Parathyroid adenoma (tissue), 2 donors: ENCODE measurements around the gene EXOSC5.
"Not testable (repeated sequence)": the region's sequence is repeated elsewhere in the genome, so short reads cannot be mapped to it uniquely, and the experiment has no call there.

ENCODE experiments used
- H2AFZ ChIP-seq: fragments of 300-600 bp; sonication (generic); one replicate; pipeline ENCODE4 v1.7.0; 2017; ENCODE audit warnings: antibody characterized with exemption, mild to moderate bottlenecking
- H3K27ac ChIP-seq: fragments of 300-600 bp; sonication (generic); one replicate; pipeline ENCODE4 v1.7.0; 2017
- H3K27me3 ChIP-seq: fragments of 300-600 bp; sonication (generic); one replicate; pipeline ENCODE4 v1.7.0; 2017; ENCODE audit warnings: low read length; ENCODE audit not compliant: control insufficient read depth, insufficient read depth
- H3K36me3 ChIP-seq: fragments of 300-600 bp; sonication (generic); one replicate; pipeline ENCODE4 v1.7.0; 2017; ENCODE audit warnings: low read length; ENCODE audit not compliant: control insufficient read depth, insufficient read depth
- H3K4me1 ChIP-seq: fragments of 300-600 bp; sonication (generic); one replicate; pipeline ENCODE4 v1.7.0; 2017; ENCODE audit warnings: control low read depth
- H3K4me2 ChIP-seq: fragments of 300-600 bp; sonication (generic); one replicate; pipeline ENCODE4 v1.7.0; 2017; ENCODE audit warnings: low read length
- H3K4me3 ChIP-seq: fragments of 300-600 bp; sonication (generic); one replicate; pipeline ENCODE4 v1.7.0; 2017; ENCODE audit warnings: low read depth, low read length
- H3K79me2 ChIP-seq: fragments of 300-600 bp; sonication (generic); one replicate; pipeline ENCODE4 v1.7.0; 2017; ENCODE audit warnings: control low read depth
- H3K9ac ChIP-seq: fragments of 300-600 bp; sonication (generic); one replicate; pipeline ENCODE4 v1.7.0; 2017; ENCODE audit warnings: mild to moderate bottlenecking
- H3K9me3 ChIP-seq: fragments of 300-600 bp; sonication (generic); one replicate; pipeline ENCODE4 v1.7.0; 2017; ENCODE audit warnings: low read length; ENCODE audit not compliant: control insufficient read depth
- TF ChIP-seq, protein P1 (sequence below): fragments of 300-600 bp; sonication (generic); IDR thresholded peaks from one replicate; pipeline ENCODE4 v1.7.0; 2017; ENCODE audit warnings: antibody characterized with exemption, mild to moderate bottlenecking
- donor health status: primary hyperparathyroidism.

EXOSC5 gene

DNA sequence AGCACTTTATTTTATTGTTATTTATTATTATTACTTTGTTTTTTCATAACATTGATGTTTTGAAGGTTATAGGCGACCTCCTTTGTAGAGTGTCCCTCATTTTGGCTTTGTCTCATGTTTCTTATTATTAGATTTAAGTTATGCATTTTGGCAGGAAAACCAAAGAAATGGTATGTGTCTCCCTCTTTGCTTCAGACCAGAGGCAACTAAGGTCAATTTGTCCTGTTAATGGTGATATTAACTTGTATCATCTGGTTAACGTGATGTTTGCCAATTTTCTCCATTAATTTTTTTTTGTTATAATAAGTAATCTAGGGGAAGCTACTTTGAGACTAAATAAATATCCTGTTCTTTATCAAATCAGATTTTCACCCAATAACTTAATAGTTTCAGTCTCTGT is 24.7 kb downstream of the EXOSC5 start:
- Histone ChIP-seq H3K4me1 (peaks cover 10% of the 10 kb centered on the region), H3K27ac (no peak overlapping the region), H3K27me3 (no peaks in the 10 kb centered on the region), H2AFZ (no peak overlapping the region), H3K79me2 (peaks cover 17% of the 10 kb centered on the region), H3K9ac (no peak overlapping the region), H3K4me2 (no peak overlapping the region), H3K36me3 (no peaks in the 10 kb centered on the region), H3K9me3 (no peaks in the 10 kb centered on the region), H3K4me3 (no peak overlapping the region)
- TF ChIP-seq, protein P1, sequence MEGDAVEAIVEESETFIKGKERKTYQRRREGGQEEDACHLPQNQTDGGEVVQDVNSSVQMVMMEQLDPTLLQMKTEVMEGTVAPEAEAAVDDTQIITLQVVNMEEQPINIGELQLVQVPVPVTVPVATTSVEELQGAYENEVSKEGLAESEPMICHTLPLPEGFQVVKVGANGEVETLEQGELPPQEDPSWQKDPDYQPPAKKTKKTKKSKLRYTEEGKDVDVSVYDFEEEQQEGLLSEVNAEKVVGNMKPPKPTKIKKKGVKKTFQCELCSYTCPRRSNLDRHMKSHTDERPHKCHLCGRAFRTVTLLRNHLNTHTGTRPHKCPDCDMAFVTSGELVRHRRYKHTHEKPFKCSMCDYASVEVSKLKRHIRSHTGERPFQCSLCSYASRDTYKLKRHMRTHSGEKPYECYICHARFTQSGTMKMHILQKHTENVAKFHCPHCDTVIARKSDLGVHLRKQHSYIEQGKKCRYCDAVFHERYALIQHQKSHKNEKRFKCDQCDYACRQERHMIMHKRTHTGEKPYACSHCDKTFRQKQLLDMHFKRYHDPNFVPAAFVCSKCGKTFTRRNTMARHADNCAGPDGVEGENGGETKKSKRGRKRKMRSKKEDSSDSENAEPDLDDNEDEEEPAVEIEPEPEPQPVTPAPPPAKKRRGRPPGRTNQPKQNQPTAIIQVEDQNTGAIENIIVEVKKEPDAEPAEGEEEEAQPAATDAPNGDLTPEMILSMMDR: no peak

DNA sequence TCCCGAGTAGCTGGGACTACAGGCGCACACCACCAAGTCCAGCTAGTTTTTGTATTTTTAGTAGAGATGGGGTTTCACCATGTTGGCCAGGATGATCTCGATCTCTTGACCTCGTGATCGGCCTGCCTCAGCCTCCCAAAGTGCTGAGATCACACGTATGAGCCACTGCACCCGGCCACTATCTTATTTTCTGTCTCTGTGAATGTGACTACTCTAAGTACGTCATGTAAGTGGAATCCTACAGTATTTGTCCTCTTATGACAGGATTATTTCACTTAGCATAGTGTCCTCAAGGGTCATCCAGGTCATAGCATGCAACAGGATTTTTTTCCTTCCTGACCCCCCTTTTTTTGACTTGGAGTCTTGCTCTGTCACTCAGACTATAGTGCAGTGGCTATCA is 25.6 kb downstream of the EXOSC5 start:
- Histone ChIP-seq H3K4me2 (no peak overlapping the region), H3K79me2 (peaks cover 24% of the 10 kb centered on the region), H3K27me3 (no peaks in the 10 kb centered on the region), H3K4me3 (no peak overlapping the region), H3K27ac (no peak overlapping the region), H3K9me3 (no peaks in the 10 kb centered on the region), H3K4me1 (peaks cover 6% of the 10 kb centered on the region), H3K36me3 (no peaks in the 10 kb centered on the region), H3K9ac (no peak overlapping the region), H2AFZ (no peak overlapping the region)
- TF ChIP-seq, protein P1: no peak

DNA sequence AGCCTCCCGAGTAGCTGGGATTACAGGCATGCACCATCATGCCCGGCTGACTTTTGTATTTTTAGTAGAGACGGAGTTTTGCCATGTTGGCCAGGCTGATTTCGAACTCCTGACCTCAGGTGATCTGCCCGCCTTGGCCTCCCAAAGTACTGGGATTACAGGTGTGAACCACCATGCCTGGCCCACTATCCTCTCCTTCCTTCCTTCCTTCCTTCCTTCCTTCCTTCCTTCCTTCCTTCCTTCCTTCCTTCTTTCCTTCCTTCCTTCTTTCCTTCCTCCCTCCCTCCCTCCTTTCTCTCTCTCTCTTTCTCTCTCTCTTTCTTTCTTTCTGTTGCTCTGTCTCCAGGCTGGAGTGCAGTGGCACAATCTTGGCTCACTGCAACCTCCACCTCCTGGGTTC is 26.0 kb downstream of the EXOSC5 start:
- H3K4me2 ChIP-seq, H3K4me1 ChIP-seq, H3K36me3 ChIP-seq, H3K27ac ChIP-seq, H3K9ac ChIP-seq, H3K9me3 ChIP-seq, H3K27me3 ChIP-seq, H3K4me3 ChIP-seq, H2AFZ ChIP-seq: not testable (repeated sequence)
- H3K79me2 ChIP-seq: peaks cover 28% of the 10 kb centered on the region

DNA sequence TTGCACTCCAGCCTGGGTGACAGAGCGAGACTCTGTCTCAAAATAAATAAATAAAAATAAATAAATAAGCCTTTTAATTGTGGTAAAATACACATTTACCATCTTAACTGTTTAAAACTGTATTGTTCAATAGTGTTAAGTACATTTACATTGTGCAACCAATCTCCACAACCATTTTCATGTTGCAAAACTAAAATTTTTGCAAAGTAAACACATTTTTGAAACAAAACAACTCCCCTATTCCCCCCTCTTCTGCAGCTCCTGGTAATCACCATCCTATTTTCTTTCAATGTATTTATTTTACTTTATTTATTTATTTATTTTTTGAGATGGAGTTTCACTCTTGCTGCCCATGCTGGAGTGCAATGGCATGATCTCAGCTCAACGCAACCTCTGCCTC is 27.4 kb downstream of the EXOSC5 start:
- Histone ChIP-seq H3K9me3 (no peaks in the 10 kb centered on the region), H3K4me1 (peaks cover 6% of the 10 kb centered on the region), H2AFZ (no peak overlapping the region), H3K9ac (no peak overlapping the region), H3K79me2 (peaks cover 38% of the 10 kb centered on the region), H3K27ac (no peak overlapping the region), H3K4me3 (no peak overlapping the region), H3K27me3 (no peaks in the 10 kb centered on the region), H3K36me3 (no peaks in the 10 kb centered on the region), H3K4me2 (no peak overlapping the region)
- TF ChIP-seq, protein P1: no peak

DNA sequence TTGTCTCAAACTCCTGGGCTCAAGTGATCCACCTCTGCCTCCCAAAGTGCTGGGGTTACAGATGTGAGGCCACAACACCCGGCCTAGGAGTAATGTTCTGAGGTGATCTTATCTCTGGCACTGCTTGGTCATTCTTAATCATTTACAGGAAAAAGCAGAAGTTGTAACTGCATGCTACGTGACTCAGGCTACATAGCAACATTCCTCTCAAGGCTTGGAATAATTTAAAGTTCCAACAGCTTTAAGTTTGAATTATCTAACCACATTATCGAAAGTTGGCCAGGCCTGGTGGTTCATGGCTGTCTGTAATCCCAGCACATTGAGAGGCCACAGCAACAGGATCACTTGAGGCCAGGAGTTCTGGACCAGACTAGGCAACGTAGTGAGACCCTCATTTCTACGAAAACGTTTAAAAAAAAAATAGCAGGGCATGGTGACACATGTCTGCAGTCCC is 29.3 kb downstream of the EXOSC5 start:
- Histone ChIP-seq H3K79me2 (peaks cover 43% of the 10 kb centered on the region), H2AFZ (no peak overlapping the region), H3K9ac (no peak overlapping the region), H3K27me3 (no peaks in the 10 kb centered on the region), H3K9me3 (no peaks in the 10 kb centered on the region), H3K36me3 (no peaks in the 10 kb centered on the region), H3K4me3 (no peak overlapping the region), H3K4me2 (no peak overlapping the region), H3K4me1 (no peaks in the 10 kb centered on the region), H3K27ac (no peak overlapping the region)
- TF ChIP-seq, protein P1: no peak
